Activated T-cell treated with anti-CD3 and anti-CD28 coated beads, Interleukin-2, amount 50 U/mL, for 4 hours (primary cell): ENCODE data around the gene SMIM44. TPM values are rescaled to one million over a fixed set of nuclear protein-coding genes. Genes with fewer than 3 reads are reported as not detected.
A peak's percentile ranks its signal among the peaks of the same experiment; 100 is the strongest.

Experiments used
- ATAC-seq, 2 donors: fragments of 200-7000 bp; cut with Tn5 transposase; one replicate each; pipeline ENCODE4 v1.10.0; 2021
- DNase-seq: peaks from one replicate; pipeline ENCODE4 v3.0.0-alpha.2; 2020
- H3K27me3 Mint-ChIP-seq: one replicate; pipeline ENCODE4 v1.8.0; 2021; ENCODE audit warnings: low read depth, mixed read lengths
- H3K36me3 Mint-ChIP-seq: one replicate; pipeline ENCODE4 v1.8.0; 2022; ENCODE audit warnings: mixed read lengths; ENCODE audit not compliant: insufficient read depth
- H3K4me1 Mint-ChIP-seq: one replicate; pipeline ENCODE4 v1.8.0; 2021; ENCODE audit warnings: low read depth, mixed read lengths
- H3K4me3 Mint-ChIP-seq: one replicate; pipeline ENCODE4 v1.8.0; 2021; ENCODE audit warnings: mild to moderate bottlenecking, moderate library complexity, mixed read lengths
- H3K9me3 Mint-ChIP-seq: one replicate; pipeline ENCODE4 v1.8.0; 2021; ENCODE audit warnings: mixed read lengths
- total RNA-seq, 3 donors: library from RNA; stranded (reverse); gene quantifications; one replicate each; pipeline ENCODE4 v1.2.1, GENCODE V29; 2021

Gene SMIM44
- total RNA-seq, 3 donors from 2014 or later, result not detected

GRCh38 chr19:3522421-3523360 is 39.5 kb upstream of the SMIM44 start:
- Mint-ChIP-seq H3K4me1 (peaks cover 11% of the 10 kb centered on the region), H3K36me3 (peaks cover 9% of the 10 kb centered on the region), H3K9me3 (no peaks in the 10 kb centered on the region), H3K4me3 (no peak overlapping the region), H3K27me3 (no peaks in the 10 kb centered on the region)
- ATAC-seq (no peak), DNase-seq (no peak)

DNA sequence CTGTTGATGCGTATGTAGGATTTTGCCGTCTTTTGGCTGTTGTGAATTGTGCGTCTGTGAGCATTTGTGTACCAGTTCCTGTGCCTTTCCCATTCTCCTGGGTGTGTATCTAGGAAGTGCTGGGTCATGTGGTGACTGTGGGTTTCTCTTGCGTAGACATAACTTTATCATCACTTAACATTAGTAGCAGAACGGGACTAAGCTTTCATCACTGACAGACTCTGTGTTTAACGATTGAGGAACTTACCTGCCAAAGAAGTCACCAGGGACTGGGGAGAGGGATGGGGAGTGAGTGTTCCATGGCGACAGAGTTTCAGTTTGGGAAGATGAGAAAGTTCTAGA is 37.8 kb upstream of the SMIM44 start:
- no peak for ATAC-seq
- Mint-ChIP-seq H3K9me3 (no peaks in the 10 kb centered on the region), H3K27me3 (no peaks in the 10 kb centered on the region)

GRCh38 chr19:3520166-3521103 is 37.2 kb upstream of the SMIM44 start:
- DNase-seq (no peak), ATAC-seq (no peak)
- no peaks in the 10 kb centered on the region for H3K27me3 Mint-ChIP-seq
- H3K4me3 Mint-ChIP-seq, result no peak overlapping the region
- H3K36me3 Mint-ChIP-seq, result peaks cover 9% of the 10 kb centered on the region
- no peaks in the 10 kb centered on the region for H3K9me3 Mint-ChIP-seq
- H3K4me1 Mint-ChIP-seq, result peaks cover 28% of the 10 kb centered on the region

More for the DNA sequence above, 37.8 kb upstream of the SMIM44 start:
- H3K36me3 Mint-ChIP-seq, result peaks cover 9% of the 10 kb centered on the region
- H3K4me1 Mint-ChIP-seq, result peaks cover 21% of the 10 kb centered on the region
- no peak for DNase-seq
- H3K4me3 Mint-ChIP-seq, result no peak overlapping the region

DNA sequence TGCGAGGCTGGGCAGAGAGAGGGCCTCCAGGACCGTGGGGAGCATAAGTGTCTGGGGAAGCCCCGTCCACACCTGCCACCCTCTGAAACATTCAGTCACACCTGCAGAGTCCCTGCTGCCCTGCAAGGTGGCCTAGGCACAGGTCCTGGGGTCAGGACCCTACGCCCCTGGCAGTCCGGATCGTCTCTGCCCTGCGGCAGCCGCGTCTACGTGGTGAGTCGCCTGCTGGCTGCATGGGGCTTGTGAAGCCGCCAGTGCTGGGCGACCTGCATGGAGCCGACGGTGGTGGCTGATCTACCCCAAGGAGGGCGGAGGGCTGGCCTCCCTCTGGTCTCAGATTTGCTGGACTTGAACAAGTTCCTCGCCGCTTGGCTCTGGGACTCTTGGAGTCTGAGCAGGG is 35.9 kb upstream of the SMIM44 start:
- no peaks in the 10 kb centered on the region for H3K9me3 Mint-ChIP-seq
- no peak for ATAC-seq
- H3K36me3 Mint-ChIP-seq, result peaks cover 7% of the 10 kb centered on the region
- DNase-seq, result no peak
- peaks cover 36% of the 10 kb centered on the region for H3K4me1 Mint-ChIP-seq
- H3K27me3 Mint-ChIP-seq, result no peaks in the 10 kb centered on the region
- no peak overlapping the region for H3K4me3 Mint-ChIP-seq

DNA sequence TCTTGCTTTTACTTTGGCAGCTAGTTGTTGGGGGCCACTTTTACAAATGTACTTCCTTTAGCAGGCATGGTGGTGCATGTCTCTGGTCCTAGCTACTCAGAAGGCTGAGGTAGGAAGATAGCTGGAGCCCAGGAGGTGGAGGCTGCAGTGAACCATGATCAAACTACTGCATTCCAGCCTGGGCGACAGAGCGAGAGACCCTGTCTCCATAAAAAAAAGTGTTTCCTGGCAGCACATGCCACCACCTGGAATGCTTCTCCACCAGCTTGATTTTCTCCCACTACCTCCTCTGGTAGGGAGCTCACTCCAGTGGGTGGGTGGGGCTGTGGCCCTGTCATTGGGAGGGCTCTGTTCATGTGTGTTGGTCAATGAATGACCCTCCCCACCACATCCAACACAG is 35.4 kb upstream of the SMIM44 start:
- Mint-ChIP-seq H3K27me3 (no peaks in the 10 kb centered on the region), H3K36me3 (peaks cover 7% of the 10 kb centered on the region), H3K4me1 (peaks cover 38% of the 10 kb centered on the region), H3K4me3 (no peak overlapping the region), H3K9me3 (no peaks in the 10 kb centered on the region)
- DNase-seq (no peak), ATAC-seq (no peak)

DNA sequence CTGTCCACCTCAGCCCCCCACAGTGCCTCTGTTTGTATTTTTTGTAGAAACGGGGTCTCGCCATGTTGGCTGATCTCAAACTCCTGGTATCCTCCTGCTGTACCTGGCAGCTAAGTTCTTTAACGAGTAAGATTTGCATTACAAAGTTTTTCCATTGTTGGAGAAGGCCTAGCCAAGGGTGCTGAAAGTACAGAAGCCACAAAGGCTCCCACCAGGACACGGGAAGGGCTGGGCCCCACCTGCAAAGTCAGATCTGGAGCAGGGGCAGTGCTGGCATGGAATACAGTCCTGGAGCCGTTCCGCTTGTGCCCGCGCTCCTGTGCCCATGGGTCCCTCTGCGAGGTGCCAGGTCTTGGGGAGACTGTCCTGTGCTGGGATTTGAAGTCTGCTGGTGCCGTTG is 35.0 kb upstream of the SMIM44 start:
- peaks cover 40% of the 10 kb centered on the region for H3K4me1 Mint-ChIP-seq
- no peaks in the 10 kb centered on the region for H3K9me3 Mint-ChIP-seq
- ATAC-seq (no peak), DNase-seq (no peak)
- H3K4me3 Mint-ChIP-seq, result no peak overlapping the region
- no peaks in the 10 kb centered on the region for H3K27me3 Mint-ChIP-seq
- peaks cover 7% of the 10 kb centered on the region for H3K36me3 Mint-ChIP-seq

GRCh38 chr19:3517638-3518037 is 34.4 kb upstream of the SMIM44 start:
- ATAC-seq (no peak), DNase-seq (no peak)
- H3K36me3 Mint-ChIP-seq, result peaks cover 7% of the 10 kb centered on the region
- H3K4me1 Mint-ChIP-seq, result peaks cover 40% of the 10 kb centered on the region
- no peak overlapping the region for H3K4me3 Mint-ChIP-seq
- H3K9me3 Mint-ChIP-seq, result no peaks in the 10 kb centered on the region
- no peaks in the 10 kb centered on the region for H3K27me3 Mint-ChIP-seq

DNA sequence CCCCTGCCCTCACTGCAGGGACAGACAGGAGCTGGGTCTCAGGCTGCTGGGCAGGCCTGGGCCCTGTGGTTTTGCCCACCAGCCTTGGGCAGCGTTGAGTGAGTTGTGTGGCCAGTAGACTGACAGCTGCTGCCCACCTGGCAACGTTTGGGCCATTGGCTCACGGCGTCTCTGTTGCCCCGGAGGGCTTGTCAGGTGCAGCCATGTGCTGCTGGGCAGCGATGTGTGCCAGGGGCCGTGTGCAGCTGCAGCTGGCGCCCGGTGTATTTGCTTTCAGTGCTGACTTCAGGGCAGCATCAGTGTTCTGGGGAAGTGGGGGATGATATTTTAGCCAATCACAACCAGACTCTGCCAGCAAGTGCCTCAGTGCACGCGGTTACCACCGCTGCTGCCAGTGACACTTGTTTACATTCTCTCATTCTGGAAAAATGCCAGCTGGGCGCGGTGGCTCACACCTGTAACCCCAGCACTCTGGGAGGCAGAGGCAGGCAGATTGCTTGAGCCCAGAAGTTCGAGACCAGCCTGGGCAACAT is 33.5 kb upstream of the SMIM44 start:
- H3K9me3 Mint-ChIP-seq, result no peaks in the 10 kb centered on the region
- H3K4me1 Mint-ChIP-seq, result peaks cover 42% of the 10 kb centered on the region
- no peak overlapping the region for H3K4me3 Mint-ChIP-seq
- H3K36me3 Mint-ChIP-seq, result peaks cover 4% of the 10 kb centered on the region
- ATAC-seq (peak; percentile 48 to 59), DNase-seq (no peak)
- no peaks in the 10 kb centered on the region for H3K27me3 Mint-ChIP-seq

GRCh38 chr19:3515891-3516422 is 32.7 kb upstream of the SMIM44 start:
- Mint-ChIP-seq H3K4me3 (no peak overlapping the region), H3K36me3 (peaks cover 2% of the 10 kb centered on the region), H3K27me3 (no peaks in the 10 kb centered on the region), H3K9me3 (no peaks in the 10 kb centered on the region), H3K4me1 (peaks cover 44% of the 10 kb centered on the region)
- DNase-seq, result no peak
- no peak for ATAC-seq

DNA sequence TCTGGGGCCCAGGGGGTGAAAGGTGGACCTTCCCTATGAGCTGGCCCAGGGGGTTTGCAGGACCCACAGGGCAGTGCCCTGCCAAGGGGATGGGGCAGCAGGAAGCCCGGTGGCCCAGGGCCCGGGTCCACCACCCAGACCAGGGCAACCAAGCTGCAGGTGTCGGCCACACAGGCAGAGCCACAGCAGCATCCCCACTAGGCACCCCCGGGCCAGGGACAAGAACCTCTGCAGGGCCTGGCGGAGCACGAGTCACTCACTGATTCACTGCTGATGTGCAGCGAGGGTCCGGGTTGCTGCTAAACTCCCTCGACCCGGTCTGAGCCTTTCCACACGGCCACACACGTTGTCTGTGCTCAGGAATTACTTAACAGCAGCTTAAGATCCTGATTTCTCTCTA is 31.7 kb upstream of the SMIM44 start:
- no peak for DNase-seq
- no peak for ATAC-seq

DNA sequence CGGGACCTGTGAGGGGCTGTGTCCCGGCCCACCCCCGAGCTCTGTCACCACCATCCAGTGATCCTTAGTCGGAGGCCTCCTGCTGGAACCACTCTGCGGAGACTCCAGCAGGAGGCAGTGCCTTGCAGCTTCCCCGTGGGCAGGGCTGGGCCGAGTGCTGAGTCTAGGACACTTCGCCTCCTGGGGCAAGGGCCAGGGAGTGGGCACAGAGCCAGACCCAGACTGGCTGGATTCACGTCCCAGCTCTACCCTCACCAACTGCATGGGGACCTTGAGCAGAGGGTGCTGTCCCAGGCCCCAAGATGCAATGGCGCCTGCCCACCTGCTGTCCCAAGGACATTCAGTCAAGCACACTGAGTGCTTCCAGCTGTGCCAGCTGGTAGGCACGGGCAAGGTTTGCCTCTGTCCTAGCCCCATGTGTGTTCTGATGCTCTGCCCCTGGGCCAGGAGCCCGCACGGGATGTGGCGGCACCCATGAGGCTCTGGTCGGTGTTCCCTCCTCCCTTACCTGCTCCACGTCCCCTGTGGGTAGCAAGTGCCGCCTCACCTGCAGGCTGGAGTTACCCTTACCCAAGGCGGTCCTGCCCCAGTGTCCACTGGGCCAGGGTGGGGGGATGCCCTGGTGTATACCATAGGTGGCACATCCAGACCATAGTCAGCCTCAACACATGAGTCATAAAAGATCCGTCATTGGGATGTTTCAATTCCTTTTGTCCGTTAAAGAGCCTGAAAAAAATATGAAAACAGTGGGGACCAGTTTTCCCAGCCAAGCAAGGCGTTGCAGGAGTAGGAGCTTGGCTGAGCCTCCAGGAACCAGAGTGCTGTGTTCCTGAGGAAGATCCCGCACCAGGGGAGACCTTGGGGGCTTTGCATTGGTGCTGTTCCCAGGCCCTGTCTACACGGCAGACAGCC is 30.2 kb upstream of the SMIM44 start:
- no peak for ATAC-seq
- H3K4me3 Mint-ChIP-seq, result no peak overlapping the region
- H3K27me3 Mint-ChIP-seq, result no peaks in the 10 kb centered on the region
- no peaks in the 10 kb centered on the region for H3K9me3 Mint-ChIP-seq
- peaks cover 57% of the 10 kb centered on the region for H3K4me1 Mint-ChIP-seq
- DNase-seq, result no peak
- peaks cover 11% of the 10 kb centered on the region for H3K36me3 Mint-ChIP-seq

More for the DNA sequence above, 31.7 kb upstream of the SMIM44 start:
- Mint-ChIP-seq H3K9me3 (no peaks in the 10 kb centered on the region), H3K4me1 (peaks cover 46% of the 10 kb centered on the region), H3K36me3 (no peaks in the 10 kb centered on the region), H3K27me3 (no peaks in the 10 kb centered on the region), H3K4me3 (no peak overlapping the region)

DNA sequence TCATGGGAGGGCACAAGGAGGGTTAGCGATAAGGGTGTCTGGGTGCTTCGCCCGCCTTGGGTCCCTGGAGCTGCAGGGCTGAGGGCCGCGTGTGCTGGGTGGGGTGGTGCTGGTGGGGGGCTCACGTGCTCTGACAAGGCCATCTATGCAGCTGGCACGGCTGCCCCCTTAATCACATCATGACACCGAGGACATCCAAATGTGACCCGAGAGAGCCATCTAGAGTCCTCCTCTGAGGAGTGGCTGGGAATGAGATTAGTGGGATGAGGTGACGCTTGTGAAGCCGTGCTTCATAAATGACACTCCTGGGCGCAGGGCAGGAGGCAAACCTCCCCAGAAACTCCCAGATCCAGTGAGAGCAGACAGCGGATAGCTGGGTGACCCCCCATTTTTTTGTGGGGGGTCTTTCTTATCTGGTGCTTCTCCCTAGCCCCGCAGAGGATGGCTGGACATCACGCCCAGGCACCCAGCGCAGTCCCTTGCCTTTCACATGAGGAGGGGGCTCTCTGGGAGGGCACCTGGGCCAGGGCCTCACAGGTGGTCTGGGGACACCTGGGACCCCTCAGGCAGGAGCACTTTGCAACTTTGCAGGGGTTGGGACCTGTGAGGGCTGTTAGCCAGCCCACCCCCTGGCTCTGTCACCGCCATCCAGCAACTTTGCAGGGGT is 29.5 kb upstream of the SMIM44 start:
- peaks cover 11% of the 10 kb centered on the region for H3K36me3 Mint-ChIP-seq
- H3K4me3 Mint-ChIP-seq, result no peak overlapping the region
- H3K4me1 Mint-ChIP-seq, result peaks cover 60% of the 10 kb centered on the region
- ATAC-seq (no peak), DNase-seq (no peak)
- H3K9me3 Mint-ChIP-seq, result no peaks in the 10 kb centered on the region
- H3K27me3 Mint-ChIP-seq, result no peaks in the 10 kb centered on the region
